BE2C (cell line): ENCODE data around the gene KRT5.

ENCODE experiments used
- DNase-seq: peaks from one replicate; pipeline ENCODE4 v3.0.0-alpha.2; 2020
- H3K27me3 ChIP-seq: fragments of 250-450 bp; sonication (Bioruptor Pico); 2 replicates; pipeline ENCODE4 v1.5.1; 2020; ENCODE audit warnings: mild to moderate bottlenecking
- H3K36me3 ChIP-seq: fragments of 250-450 bp; sonication (Bioruptor Pico); 2 replicates; pipeline ENCODE4 v1.5.1; 2020; ENCODE audit warnings: mild to moderate bottlenecking
- H3K4me1 ChIP-seq: fragments of 250-450 bp; sonication (Bioruptor Pico); 2 replicates; pipeline ENCODE4 v1.5.1; 2020
- H3K4me3 ChIP-seq: 2 replicates; pipeline ENCODE4 v1.5.1; 2011; ENCODE audit warnings: low read depth, low read length
- H3K9me3 ChIP-seq: fragments of 250-450 bp; sonication (Bioruptor Pico); 2 replicates; pipeline ENCODE4 v1.5.1; 2020
- CTCF ChIP-seq: IDR thresholded peaks from 2 replicates; pipeline ENCODE4 v1.5.1; 2012; ENCODE audit warnings: mild to moderate bottlenecking, low read depth, low read length

KRT5 gene

GRCh38 chr12:52469853-52470252 lies 50.3 kb downstream of the KRT5 start:
- Histone ChIP-seq H3K4me3 (no peak overlapping the region), H3K4me1 (no peaks in the 10 kb centered on the region), H3K36me3 (no peaks in the 10 kb centered on the region), H3K27me3 (peaks cover 33% of the 10 kb centered on the region), H3K9me3 (no peaks in the 10 kb centered on the region)
- no peak for TF ChIP-seq CTCF
- no peak for DNase-seq

- peaks cover 31% of the 10 kb centered on the region for H3K27me3 ChIP-seq
- TF ChIP-seq CTCF: no peak
- H3K36me3 ChIP-seq: no peaks in the 10 kb centered on the region
- no peak for DNase-seq
- no peak overlapping the region for H3K4me3 ChIP-seq
- H3K4me1 ChIP-seq: no peaks in the 10 kb centered on the region
- H3K9me3 ChIP-seq: no peaks in the 10 kb centered on the region
These were observed 55.3 kb downstream of the KRT5 start for GRCh38 chr12:52464897-52465296.
